ENCODE measurements around the gene STK39. TPM values are rescaled to one million over a fixed set of nuclear protein-coding genes. Genes with fewer than 3 reads are reported as not detected.
A peak's percentile ranks its signal among the peaks of the same experiment; 100 is the strongest.

STK39 gene
- total RNA-seq, 1 experiment from 2014 or later, result 22.1 TPM

- Histone ChIP-seq H2BK15ac (ENCODE audit: low read depth, low read length) (no peak overlapping the region), H3K9me3 (ENCODE audit: control insufficient read depth, low read depth, low read length) (no peaks in the 10 kb centered on the region), H3T11ph (ENCODE audit: low read length) (no peak overlapping the region), H3K79me1 (ENCODE audit: insufficient read depth, low read depth, low read length, poor library complexity, severe bottlenecking) (no peaks in the 10 kb centered on the region), H2BK5ac (ENCODE audit: insufficient read length, low read length) (no peak overlapping the region), H2AK5ac (ENCODE audit: insufficient read length, low read length) (no peak overlapping the region), H3K79me2 (ENCODE audit: insufficient read depth, low read length) (no peaks in the 10 kb centered on the region), H3K56ac (ENCODE audit: insufficient read length, low read depth, low read length) (no peak overlapping the region), H4K91ac (ENCODE audit: insufficient read length, low read depth, low read length) (no peak overlapping the region), H3K14ac (ENCODE audit: insufficient read depth, low read length) (no peak overlapping the region), H3K4me2 (ENCODE audit: insufficient read depth, insufficient read length, low read length) (no peak overlapping the region), H3K23ac (ENCODE audit: insufficient read length, low read depth, low read length) (no peak overlapping the region), H3K18ac (ENCODE audit: insufficient read length, low read depth, low read length) (no peak overlapping the region), H2BK120ac (ENCODE audit: low read depth, low read length, poor library complexity, severe bottlenecking) (no peak overlapping the region), H4K8ac (replicated peaks; ENCODE audit: insufficient read length, low read depth, low read length) (no peak overlapping the region), H3K4me1 (ENCODE audit: insufficient read depth, low read length) (no peaks in the 10 kb centered on the region), H3K4ac (ENCODE audit: low read depth, low read length) (no peak overlapping the region), H3K9ac (ENCODE audit: extremely low read depth, insufficient read length, low read length) (no peak overlapping the region), H3K27me3 (ENCODE audit: insufficient read depth, low read length) (no peaks in the 10 kb centered on the region), H4K20me1 (ENCODE audit: control insufficient read depth, insufficient read depth, insufficient read length) (no peaks in the 10 kb centered on the region), H4K5ac (ENCODE audit: insufficient read length, low read depth, low read length) (no peak overlapping the region), H2AFZ (ENCODE audit: low read length) (no peak overlapping the region), H2BK20ac (ENCODE audit: low read depth, low read length, poor library complexity, severe bottlenecking) (no peak overlapping the region), H2BK12ac (ENCODE audit: insufficient read length, low read depth, low read length) (no peak overlapping the region), H3K23me2 (ENCODE audit: insufficient read length, low read depth, low read length, poor library complexity, severe bottlenecking) (no peaks in the 10 kb centered on the region), H3K27ac (ENCODE audit: insufficient read length, low read depth, low read length) (no peak overlapping the region)
- no peak for DNase-seq
- TF ChIP-seq, protein P1, sequence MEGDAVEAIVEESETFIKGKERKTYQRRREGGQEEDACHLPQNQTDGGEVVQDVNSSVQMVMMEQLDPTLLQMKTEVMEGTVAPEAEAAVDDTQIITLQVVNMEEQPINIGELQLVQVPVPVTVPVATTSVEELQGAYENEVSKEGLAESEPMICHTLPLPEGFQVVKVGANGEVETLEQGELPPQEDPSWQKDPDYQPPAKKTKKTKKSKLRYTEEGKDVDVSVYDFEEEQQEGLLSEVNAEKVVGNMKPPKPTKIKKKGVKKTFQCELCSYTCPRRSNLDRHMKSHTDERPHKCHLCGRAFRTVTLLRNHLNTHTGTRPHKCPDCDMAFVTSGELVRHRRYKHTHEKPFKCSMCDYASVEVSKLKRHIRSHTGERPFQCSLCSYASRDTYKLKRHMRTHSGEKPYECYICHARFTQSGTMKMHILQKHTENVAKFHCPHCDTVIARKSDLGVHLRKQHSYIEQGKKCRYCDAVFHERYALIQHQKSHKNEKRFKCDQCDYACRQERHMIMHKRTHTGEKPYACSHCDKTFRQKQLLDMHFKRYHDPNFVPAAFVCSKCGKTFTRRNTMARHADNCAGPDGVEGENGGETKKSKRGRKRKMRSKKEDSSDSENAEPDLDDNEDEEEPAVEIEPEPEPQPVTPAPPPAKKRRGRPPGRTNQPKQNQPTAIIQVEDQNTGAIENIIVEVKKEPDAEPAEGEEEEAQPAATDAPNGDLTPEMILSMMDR (conservative IDR thresholded peaks at IDR 0.05), result no peak
- H3K4me3 Mint-ChIP-seq, result no peak overlapping the region
- H3K27me3 Mint-ChIP-seq (ENCODE audit: low read depth), result no peaks in the 10 kb centered on the region
- peaks cover 10 to 15% of the 10 kb centered on the region in 2 experiments for H3K4me1 Mint-ChIP-seq
- no CpG with 5 or more reads among the region's 6 CpGs for WGBS (ENCODE audit: extremely low coverage, insufficient read length, low lambda C conversion rate)
- no peaks in the 10 kb centered on the region for H3K9me3 Mint-ChIP-seq
- H3K27ac Mint-ChIP-seq, result peak overlapping the region in 1 of 3 experiments; percentile 1; a peak in 2 of 7 replicates
- peaks cover 2 to 6% (median 4%) of the 10 kb centered on the region in 3 experiments; a peak in 5 of 7 replicates for H3K36me3 Mint-ChIP-seq (ENCODE audit: insufficient read depth in 1 of 3, low read depth in 3 of 3)
Observed at GRCh38 chr2:168132389-168132788, 115.0 kb downstream of the STK39 start.
